OCI-LY7 (cell line): ENCODE measurements around the gene TSPAN5.

ENCODE experiments used
- CTCF ChIP-seq: fragments of 200-600 bp; sonication (generic); conservative IDR thresholded peaks from 2 replicates; pipeline ENCODE4 v1.5.1; 2014; ENCODE audit warnings: mild to moderate bottlenecking, antibody characterized with exemption, low read length, moderate library complexity, mixed read lengths
- EZH2phosphoT487 ChIP-seq: fragments of 200-600 bp; sonication (generic); IDR thresholded peaks from 2 replicates; pipeline ENCODE4 v1.6.1; 2018; ENCODE audit warnings: low read depth, borderline replicate concordance, mild to moderate bottlenecking, mixed run types, antibody characterized with exemption, low read length, moderate library complexity, mixed read lengths

- TF ChIP-seq CTCF = no peak
- no peak for TF ChIP-seq EZH2phosphoT487
Observed at GRCh38 chr4:98565681-98566301, 92.6 kb downstream of the TSPAN5 start.
